ENCODE data around the gene RBM17. TPM values are rescaled to one million over a fixed set of nuclear protein-coding genes. Genes with fewer than 3 reads are reported as not detected.

RBM17 gene
- total RNA-seq, 1 experiment from 2014 or later, result 133 TPM

DNA sequence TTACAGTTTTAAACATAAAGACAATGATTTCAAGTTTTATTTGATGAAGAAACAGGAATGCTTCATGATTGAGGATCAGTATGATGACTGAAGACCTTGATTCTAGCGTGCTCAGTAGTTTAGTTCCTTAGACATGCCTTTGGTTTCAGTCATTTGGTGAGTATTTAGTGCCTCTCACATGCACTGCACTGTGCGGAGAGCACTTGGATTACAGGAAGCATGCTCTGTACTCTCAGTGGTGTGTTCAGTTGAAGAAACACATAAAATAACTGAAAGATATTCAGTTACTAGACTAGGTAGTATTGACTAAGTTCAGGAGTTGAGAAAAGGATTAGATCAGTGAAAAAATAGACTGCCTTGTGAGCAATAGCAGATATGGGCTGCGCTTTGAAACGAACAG lies 25.5 kb downstream of the RBM17 start:
- CTCF ChIA-PET, result no interaction called here
- no peak overlapping the region for H3K4me3 Mint-ChIP-seq (ENCODE audit: low read depth, unreplicated experiment)
- no peaks in the 10 kb centered on the region for H3K9me3 Mint-ChIP-seq (ENCODE audit: low read depth, unreplicated experiment)
- no peak for TF ChIP-seq CTCF (IDR thresholded peaks at IDR 0.05; ENCODE audit: unreplicated experiment)
- intact Hi-C loops (cut with micrococcal nuclease; ENCODE audit: unreplicated experiment), result no loop called here
- no peak for DNase-seq
- peaks cover under 1% of the 10 kb centered on the region for H3K4me1 Mint-ChIP-seq (ENCODE audit: low read depth, unreplicated experiment)
- no peak overlapping the region for H3K27ac Mint-ChIP-seq (ENCODE audit: unreplicated experiment)
- BruUV-seq (replicated peaks), result no TSS peak
- peaks cover 42% of the 10 kb centered on the region for H3K36me3 Mint-ChIP-seq (ENCODE audit: insufficient read depth, unreplicated experiment)
- H3K27me3 Mint-ChIP-seq (ENCODE audit: unreplicated experiment), result no peaks in the 10 kb centered on the region

GRCh38 chr10:6114805-6115341 lies 26.0 kb downstream of the RBM17 start:
- TF ChIP-seq CTCF (IDR thresholded peaks at IDR 0.05; ENCODE audit: unreplicated experiment), result no peak
- DNase-seq, result no peak
- Mint-ChIP-seq H3K27ac (ENCODE audit: unreplicated experiment) (no peak overlapping the region), H3K4me3 (ENCODE audit: low read depth, unreplicated experiment) (no peak overlapping the region), H3K27me3 (ENCODE audit: unreplicated experiment) (no peaks in the 10 kb centered on the region), H3K4me1 (ENCODE audit: low read depth, unreplicated experiment) (no peaks in the 10 kb centered on the region), H3K36me3 (ENCODE audit: insufficient read depth, unreplicated experiment) (peaks cover 37% of the 10 kb centered on the region), H3K9me3 (ENCODE audit: low read depth, unreplicated experiment) (no peaks in the 10 kb centered on the region)
- no TSS peak for BruUV-seq (replicated peaks)
- CTCF ChIA-PET, result no interaction called here
- intact Hi-C loops (cut with micrococcal nuclease; ENCODE audit: unreplicated experiment), result no loop called here

GRCh38 chr10:6115411-6115810 lies 26.6 kb downstream of the RBM17 start:
- Mint-ChIP-seq H3K4me1 (ENCODE audit: low read depth, unreplicated experiment) (no peaks in the 10 kb centered on the region), H3K27ac (ENCODE audit: unreplicated experiment) (no peak overlapping the region), H3K36me3 (ENCODE audit: insufficient read depth, unreplicated experiment) (peaks cover 34% of the 10 kb centered on the region), H3K9me3 (ENCODE audit: low read depth, unreplicated experiment) (no peaks in the 10 kb centered on the region), H3K4me3 (ENCODE audit: low read depth, unreplicated experiment) (no peak overlapping the region), H3K27me3 (ENCODE audit: unreplicated experiment) (no peaks in the 10 kb centered on the region)
- BruUV-seq (replicated peaks), result no TSS peak
- no peak for DNase-seq
- intact Hi-C loops (cut with micrococcal nuclease; ENCODE audit: unreplicated experiment), result no loop called here
- CTCF ChIA-PET, result no interaction called here
- TF ChIP-seq CTCF (IDR thresholded peaks at IDR 0.05; ENCODE audit: unreplicated experiment), result no peak

GRCh38 chr10:6115824-6116350 lies 27.1 kb downstream of the RBM17 start:
- DNase-seq, result no peak
- intact Hi-C loops (cut with micrococcal nuclease; ENCODE audit: unreplicated experiment), result no loop called here
- CTCF ChIA-PET, result no interaction called here
- Mint-ChIP-seq H3K4me3 (ENCODE audit: low read depth, unreplicated experiment) (no peak overlapping the region), H3K9me3 (ENCODE audit: low read depth, unreplicated experiment) (no peaks in the 10 kb centered on the region), H3K27ac (ENCODE audit: unreplicated experiment) (no peak overlapping the region), H3K27me3 (ENCODE audit: unreplicated experiment) (no peaks in the 10 kb centered on the region), H3K36me3 (ENCODE audit: insufficient read depth, unreplicated experiment) (peaks cover 34% of the 10 kb centered on the region), H3K4me1 (ENCODE audit: low read depth, unreplicated experiment) (no peaks in the 10 kb centered on the region)
- no peak for TF ChIP-seq CTCF (IDR thresholded peaks at IDR 0.05; ENCODE audit: unreplicated experiment)
- BruUV-seq (replicated peaks), result no TSS peak
